GM21786 (cell line): ENCODE data around the gene CSKMT.
"Not testable (repeated sequence)": the region's sequence is repeated elsewhere in the genome, so short reads cannot be mapped to it uniquely, and the experiment has no call there.

Experiments used
- ATAC-seq: cut with Tn5 transposase; IDR thresholded peaks from one replicate; pipeline ENCODE4 v1.9.1; 2021; ENCODE audit not compliant: unreplicated experiment

The CSKMT gene

GRCh38 chr11:62665075-62665598 lies at the start of gene CSKMT, which contains the start of gene C11orf98:
TSS of gene CSKMT (plus strand) at chr11:62665312. CDS start at chr11:62665880, 568 bp downstream.
TSS of gene C11orf98 (minus strand) at chr11:62665210. CDS start at chr11:62665169, 41 bp downstream.
- peak; percentile 71 for ATAC-seq

- ATAC-seq, result no peak
These were observed 49.6 kb upstream of the CSKMT start for GRCh38 chr11:62615521-62615920.

- not testable (repeated sequence) for ATAC-seq
These were observed 48.2 kb upstream of the CSKMT start for GRCh38 chr11:62616957-62617356.

GRCh38 chr11:62621027-62621566 lies 44.0 kb upstream of the CSKMT start:
- no peak for ATAC-seq

- ATAC-seq, result peak; percentile 97
These were observed 43.3 kb upstream of the CSKMT start, which contains the start of gene B3GAT3 for GRCh38 chr11:62621567-62622470. TSS of gene B3GAT3 (minus strand) at chr11:62621986. CDS start at chr11:62621947, 39 bp downstream.

GRCh38 chr11:62622476-62623089 lies 42.5 kb upstream of the CSKMT start:
- no peak for ATAC-seq

GRCh38 chr11:62627713-62628112 lies 37.4 kb upstream of the CSKMT start:
- no peak for ATAC-seq

GRCh38 chr11:62632492-62632891 lies 32.6 kb upstream of the CSKMT start:
- no peak for ATAC-seq

- ATAC-seq, result no peak
These were observed 20.9 kb upstream of the CSKMT start for GRCh38 chr11:62644220-62644619.

GRCh38 chr11:62645671-62645945 lies 19.5 kb upstream of the CSKMT start:
- ATAC-seq, result no peak

GRCh38 chr11:62645946-62646824 lies 18.9 kb upstream of the CSKMT start, which contains the start of gene GANAB:
TSS of gene GANAB (minus strand) at chr11:62646613. CDS start at chr11:62646599, 14 bp downstream.
- ATAC-seq, result peak; percentile 98

- no peak for ATAC-seq
These were observed 18.1 kb upstream of the CSKMT start for GRCh38 chr11:62646825-62647608.

- no peak for ATAC-seq
These were observed 17.5 kb upstream of the CSKMT start for GRCh38 chr11:62647609-62648005.

GRCh38 chr11:62648185-62648966 lies 16.7 kb upstream of the CSKMT start:
- ATAC-seq, result no peak

- ATAC-seq, result no peak
These were observed 16.1 kb upstream of the CSKMT start for GRCh38 chr11:62648967-62649364.

- ATAC-seq, result no peak
These were observed 15.6 kb upstream of the CSKMT start for GRCh38 chr11:62649486-62649885.

GRCh38 chr11:62650283-62650682 lies 14.8 kb upstream of the CSKMT start:
- ATAC-seq, result not testable (repeated sequence)

GRCh38 chr11:62652161-62653006 lies 12.7 kb upstream of the CSKMT start:
- peak; percentile 25 for ATAC-seq
